ENCODE data around the gene LPA.
"Not testable (repeated sequence)": the region's sequence is repeated elsewhere in the genome, so short reads cannot be mapped to it uniquely, and the experiment has no call there.

The LPA gene

DNA sequence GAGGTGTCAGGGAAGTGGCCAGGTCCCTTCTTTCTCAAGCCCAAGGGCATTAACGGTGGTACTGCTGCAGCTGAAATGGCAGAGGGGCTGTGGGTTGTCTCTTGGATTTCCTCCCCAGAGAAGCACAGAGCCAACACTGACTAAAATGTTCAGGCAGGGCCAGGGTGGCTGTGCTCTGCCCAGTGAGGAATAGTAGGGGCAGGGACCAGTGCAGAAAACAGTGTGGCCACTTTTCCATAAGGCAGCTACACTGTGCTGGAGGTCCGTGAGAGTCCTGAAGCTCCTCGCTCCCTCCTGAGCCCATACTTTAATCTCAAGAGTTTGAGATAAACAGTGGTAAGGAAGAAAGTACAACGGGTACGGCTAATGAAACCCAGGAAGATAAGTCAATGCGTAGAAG lies 4.5 kb downstream of the LPA start:
- no peak for DNase-seq

DNA sequence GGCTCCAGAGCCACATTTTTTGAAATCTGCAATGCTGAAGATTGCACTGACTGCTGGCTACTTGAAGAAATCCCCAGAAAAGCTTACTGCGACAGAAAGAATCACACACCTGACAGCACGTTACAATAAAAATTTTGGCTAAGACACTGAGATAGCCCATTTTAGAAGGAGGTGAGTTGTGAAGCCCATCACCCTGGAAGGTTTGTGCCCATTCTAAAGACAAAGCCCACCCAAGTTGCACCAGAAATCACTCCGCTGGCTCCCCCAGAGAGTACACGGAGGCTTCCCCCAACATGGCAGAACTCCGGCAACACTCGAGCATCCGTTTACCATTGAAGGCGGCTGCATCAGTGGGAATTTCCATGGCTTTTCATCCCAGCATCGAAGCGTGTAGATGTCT lies 29.4 kb downstream of the LPA start:
- no peak for DNase-seq

DNA sequence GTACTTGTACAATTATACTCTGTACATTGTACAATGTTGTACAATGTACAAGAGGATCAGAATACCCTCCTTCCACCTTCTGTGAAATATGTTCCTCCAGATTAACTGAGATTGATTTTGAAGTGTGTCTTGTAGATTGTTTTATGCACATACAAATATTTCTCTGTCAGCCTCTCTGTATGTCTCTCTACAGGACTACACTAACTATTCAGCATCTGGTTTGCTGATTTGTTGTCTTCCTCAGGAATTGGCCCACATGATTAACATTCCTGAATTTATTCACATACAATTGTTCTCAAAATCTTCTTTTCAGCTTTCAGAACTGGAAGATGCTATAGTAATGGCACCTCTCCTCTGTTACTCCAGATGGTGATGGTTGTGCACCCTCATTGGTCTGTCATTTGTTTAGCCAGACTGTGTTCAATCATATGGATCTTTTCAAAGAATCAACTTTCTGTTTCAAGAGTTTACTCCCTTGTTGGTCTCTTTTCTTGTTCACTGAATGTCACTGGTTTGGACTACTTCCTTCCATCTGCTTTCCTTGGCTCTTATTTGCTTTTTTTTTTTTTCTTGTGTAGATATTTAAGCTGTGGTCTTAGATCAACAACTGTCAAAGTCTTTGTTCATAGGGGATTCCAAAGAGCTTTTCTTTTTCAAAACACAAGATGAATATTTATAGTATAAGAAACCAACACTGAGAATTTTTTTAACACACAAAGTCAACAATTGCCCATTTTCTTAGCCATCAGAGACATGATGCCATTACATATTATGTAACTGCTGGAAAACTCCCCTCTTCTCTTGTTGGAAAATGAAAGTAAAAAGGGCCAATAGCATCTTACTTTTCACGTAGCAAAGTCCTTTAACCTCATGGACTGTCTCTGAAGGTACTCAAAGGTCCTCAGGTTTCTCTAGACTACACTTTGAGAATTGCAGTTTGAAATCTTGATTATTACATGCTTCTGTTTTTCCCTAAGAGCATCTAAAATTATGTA lies 67.9 kb downstream of the LPA start:
- no peak for DNase-seq

DNA sequence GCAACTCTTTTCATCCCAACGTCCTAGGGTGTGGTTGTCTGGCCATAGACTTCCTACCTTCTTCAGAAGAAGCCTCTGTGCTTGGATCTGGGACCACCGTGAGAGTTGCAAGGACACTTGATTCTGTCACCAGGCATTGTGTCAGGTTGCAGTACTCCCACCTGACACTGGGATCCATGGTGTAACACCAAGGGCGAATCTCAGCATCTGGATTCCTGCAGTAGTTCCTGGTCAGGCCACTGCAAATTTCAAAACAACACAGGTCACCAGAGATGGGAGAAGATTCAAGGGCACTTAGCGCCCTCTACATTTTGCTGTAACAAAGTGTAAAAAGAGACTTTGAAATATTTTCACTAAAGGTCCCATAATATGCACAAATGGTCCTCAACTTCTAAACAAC lies 68.8 kb downstream of the LPA start:
- DNase-seq, result not testable (repeated sequence)

DNA sequence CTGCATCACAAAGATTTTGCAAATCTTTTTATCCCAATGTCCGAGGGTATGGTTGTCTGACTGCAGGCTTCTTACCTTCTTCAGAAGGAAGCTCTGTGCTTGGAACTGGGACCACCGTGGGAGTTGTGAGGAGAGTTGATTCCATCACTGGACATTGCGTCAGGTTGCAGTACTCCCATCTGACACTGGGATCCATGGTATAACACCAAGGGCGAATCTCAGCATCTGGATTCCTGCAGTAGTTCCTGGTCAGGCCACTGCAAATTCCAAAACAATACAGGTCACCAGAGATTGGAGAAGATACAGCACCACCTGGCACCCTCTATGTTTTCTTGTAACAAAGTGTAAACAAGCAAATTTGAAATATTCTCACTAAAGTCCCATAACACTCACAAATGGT lies 77.7 kb downstream of the LPA start:
- DNase-seq, result no peak

DNA sequence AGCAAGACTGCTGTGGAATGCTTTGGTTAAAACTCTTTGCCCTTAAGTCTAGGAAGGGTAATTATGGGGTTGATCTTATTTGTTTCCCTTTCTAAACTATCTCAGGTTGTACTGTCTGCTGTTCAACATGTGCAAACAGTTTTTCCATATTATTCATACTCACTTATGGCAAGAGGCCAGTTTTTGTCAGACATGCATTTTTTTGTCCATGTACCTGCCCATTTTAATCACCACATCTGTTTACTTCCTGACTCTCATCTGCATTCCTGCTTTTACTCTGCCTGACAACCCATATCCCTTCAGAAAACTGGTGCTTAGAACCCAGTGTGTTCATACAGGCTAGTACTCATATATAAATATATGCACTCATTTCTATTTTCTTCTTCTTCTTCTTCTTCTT lies 80.3 kb downstream of the LPA start:
- DNase-seq, result no peak

DNA sequence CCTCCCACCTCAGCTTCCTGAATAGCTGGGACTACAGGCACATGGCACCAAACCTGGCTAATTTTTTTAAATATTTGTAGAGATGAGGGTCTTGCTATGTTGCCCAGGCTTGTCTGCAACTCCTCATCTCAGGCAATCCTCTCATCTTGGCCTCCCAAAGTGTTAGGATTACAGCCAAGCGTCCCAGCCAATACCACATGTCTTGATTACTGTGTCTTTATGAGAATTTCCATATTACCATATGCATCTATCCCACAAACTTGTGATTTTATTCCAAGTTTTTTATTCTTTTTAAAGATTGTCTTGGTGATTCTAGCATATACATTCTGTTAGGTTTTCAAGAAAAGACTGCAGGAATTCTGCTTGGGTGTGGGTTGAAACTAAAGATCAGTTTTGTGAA lies 82.7 kb downstream of the LPA start:
- DNase-seq, result no peak

DNA sequence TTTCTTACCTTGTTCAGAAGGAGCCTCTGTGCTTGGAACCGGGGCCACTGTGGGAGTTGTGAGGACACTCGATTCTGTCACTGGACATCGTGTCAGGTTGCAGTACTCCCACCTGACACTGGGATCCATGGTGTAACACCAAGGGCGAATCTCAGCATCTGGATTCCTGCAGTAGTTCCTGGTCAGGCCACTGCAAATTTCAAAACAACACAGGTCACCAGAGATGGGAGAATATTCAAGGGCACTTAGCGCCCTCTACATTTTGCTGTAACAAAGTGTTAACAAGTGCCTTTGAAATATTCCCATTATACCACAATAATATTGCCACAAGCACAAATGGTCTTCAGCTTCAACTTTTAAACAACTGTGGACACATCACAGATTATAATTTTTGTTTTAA lies 85.6 kb downstream of the LPA start:
- DNase-seq, result not testable (repeated sequence)

DNA sequence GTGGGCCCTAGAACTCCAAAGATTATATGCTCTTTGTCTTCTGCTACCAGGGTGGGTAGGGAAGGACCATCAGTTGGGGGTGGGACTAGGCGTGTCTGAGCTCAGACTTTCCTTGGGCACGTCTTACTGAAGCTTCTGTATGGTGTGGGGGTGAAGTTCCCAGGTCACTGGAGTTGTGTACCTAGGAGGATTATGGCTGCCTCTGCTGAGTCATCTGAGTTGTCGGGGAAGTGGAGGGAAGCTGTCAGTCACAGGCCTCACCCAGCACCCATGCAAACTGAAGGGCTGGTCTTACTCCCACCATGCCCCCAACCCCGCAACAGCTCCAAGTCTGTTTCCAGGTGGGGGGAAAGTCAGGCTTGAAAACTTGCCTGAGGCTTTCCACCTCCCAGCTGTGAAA lies 90.1 kb downstream of the LPA start:
- DNase-seq, result no peak

DNA sequence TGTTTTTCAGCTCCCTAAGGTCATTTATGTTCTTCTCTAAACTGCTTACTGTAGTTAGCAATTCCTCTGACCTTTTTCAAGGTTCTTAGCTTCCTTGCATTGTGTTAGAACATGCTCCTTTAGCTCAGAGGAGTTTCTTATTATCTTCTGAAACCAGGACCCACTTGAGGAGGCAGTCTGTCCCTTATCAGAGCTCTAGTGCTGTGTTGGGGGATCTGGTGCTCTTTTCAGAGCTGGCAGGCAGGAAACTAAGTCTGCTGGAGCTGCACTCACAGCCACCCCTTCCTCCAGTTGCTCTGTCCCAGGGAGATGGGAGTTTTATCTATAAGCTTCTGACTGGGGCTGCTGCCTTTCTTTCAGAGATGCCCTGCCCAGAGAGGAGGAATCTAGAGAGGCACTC lies 92.9 kb downstream of the LPA start:
- not testable (repeated sequence) for DNase-seq

DNA sequence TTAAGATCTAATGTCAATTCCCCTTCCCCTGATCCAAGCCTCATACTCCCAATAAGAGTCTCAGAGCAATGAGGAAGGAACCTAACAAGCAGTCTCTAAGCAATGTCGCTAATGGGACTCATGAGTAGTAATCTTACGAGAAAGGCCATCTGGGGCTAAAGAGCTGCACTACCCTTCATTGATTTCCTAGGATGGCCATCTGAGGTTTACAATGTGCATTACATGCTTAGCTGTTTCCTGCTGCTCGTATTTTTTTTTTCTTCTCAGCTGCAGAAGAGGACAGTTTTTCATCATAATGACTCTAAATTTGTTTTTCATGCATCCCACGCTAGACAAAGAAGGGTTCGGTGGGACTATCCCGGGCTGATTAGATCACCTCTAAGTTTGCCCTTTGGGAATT lies 119.3 kb downstream of the LPA start:
- no peak for DNase-seq

DNA sequence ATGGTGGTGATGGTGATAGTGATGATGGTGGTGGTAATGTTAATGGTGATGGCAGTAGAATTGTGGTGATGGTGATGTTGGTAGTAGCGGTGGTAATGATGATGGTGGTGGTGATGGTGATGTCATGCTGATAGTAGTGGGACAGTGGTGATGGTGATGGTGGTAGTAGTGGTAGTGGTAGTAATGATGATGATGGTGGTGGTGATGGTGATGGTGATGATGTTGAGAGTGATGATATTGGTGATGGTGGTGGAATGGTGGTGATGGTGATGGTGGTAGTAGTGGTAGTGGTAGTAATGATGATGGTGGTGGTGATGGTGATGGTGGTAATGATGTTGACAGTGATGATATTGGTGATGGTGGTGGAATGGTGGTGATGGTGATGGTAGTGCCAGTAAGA lies 128.8 kb downstream of the LPA start:
- DNase-seq, result no peak

DNA sequence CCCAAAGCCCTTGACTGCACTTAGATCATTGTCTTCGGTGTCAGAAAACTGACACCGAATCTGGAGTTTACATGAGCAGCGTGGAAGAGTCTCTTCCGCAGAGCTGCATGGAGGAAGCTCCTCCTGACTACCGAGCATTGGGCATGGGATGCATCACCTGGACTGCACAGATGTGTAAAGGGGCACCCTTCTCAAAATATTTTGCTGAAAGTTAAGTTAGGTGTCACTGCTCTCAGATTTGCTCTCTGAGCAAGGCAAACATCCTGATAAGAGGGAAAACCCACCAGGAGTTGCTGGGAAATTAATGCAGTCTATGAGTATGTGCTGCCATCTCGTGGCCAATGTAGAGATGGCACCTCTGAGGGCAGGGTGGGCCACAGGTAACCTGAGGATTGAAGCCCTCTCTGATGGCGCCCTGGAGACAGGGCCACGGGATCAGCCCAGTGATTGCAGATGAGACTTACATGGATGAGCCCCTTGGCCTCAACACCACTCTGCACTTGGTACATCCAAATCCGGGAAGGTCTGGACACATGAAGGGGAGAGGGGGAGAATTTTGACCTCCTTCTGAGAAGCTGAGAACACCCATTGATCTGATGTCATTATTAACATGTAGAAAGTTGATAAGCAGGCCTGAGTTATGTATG lies 129.9 kb downstream of the LPA start:
- DNase-seq, result no peak

DNA sequence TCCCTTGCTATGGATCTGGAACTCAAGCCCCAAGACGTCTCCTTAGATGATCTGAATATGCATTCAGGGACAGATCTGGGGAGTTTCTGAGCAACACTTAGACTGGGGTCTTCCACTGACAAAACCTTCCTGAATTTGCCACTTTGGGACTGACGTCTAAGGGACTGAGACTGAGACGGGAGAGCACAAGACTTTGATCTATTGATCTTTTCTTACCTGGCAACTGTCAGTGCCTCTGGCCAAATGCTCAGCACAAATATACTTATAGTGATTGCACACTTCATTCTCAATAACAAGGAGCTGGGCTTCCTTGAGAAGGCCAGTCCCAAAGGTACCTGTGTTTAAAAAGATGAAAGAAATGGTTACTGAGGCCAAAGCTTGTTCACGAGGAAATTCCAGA lies 131.8 kb downstream of the LPA start:
- DNase-seq, result no peak

DNA sequence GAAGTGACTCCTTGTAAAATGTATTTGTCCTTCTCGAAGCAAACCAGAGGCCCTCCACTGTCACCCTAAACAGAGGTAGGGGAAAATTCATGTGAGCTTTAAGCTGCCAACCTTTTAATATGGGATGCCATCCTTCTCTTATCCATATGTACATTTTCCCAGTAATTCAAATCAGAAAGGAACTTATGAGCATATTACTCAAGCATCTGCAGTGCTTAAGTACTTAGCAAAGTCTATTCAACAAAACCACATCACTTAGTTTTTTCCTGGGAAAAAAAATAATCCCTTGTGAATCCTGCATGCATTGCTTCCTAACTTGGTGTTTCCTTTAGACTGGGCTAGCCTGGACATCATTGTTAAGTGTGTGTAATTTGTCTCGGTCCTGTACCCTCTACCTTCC lies 132.2 kb downstream of the LPA start:
- no peak for DNase-seq

DNA sequence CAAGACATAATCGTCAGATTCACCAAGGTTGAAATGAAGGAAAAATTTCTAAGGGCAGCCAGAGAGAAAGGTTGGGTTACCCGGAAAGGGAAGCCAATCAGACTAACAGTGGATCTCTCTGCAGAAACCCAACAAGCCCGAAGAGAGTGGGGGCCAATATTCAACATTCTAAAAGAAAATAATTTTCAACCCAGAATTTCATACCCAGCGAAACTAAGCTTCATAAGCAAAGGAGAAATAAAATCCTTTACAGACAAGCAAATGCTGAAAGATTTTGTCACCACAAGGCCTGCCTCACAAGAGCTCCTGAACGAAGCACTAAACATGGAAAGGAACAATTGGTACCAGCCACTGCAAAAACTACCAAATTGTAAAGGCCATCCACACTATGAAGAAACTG lies 134.6 kb downstream of the LPA start:
- DNase-seq, result not testable (repeated sequence)

DNA sequence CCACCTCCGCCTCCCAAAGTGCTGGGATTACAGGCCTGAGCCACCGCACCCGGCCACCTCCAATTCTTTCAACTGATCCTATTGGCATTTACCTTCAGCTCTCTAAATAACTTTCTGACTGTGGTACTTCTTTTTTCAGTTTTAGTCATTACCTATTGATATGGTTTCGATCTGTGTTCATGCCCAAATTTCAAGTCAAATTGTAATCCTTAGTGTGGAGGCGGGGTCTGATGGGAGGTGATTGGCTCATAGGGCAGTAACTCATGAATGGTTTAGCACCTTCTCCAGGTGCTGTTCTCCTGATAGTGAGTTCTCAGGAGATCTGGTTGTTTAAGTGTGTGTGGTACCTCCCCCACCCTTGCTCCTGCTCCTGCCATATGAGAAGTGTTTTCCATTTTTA lies 140.9 kb downstream of the LPA start:
- no peak for DNase-seq

DNA sequence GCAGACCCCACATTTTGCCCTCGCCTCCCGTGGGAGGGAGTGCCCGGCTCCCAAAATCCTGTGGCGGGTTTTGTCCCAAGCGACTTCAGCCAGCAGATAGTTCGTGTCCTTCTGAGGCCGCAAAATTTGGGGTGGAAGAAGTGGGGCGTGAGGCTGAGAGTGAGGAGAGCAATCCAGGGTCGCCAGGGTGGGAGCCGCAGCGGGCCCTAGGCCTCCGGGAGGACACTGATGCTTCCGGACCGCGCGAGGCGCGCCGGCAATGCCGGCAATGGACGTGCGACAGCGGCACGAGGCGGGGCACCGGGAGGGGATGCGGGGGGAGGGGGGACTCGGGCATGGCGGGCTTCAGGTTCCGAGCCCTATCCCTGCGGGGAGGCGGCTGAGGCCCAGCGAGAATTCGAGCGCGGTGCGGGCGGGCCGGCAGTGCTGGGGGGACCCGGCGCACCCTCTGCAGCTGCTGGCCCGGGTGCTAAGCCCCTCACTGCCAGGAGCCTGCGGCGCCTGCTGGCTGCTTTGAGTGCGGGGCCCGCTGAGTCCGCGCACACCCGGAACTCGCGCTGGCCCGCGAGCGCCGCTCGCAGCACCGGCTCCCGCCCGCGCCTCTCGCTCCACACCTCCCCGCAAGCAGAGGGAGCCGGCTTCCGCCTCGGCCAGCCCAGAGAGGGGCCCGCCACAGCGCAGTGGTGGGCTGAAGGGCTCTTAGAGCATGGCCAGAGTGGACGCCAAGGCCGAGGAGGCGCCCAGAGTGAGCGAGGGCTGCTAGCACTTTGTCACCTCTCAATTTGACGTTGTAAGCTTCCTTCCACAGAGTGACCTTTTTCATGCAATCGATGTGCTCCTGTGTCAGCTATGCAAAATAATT lies 143.8 kb downstream of the LPA start:
- no peak for DNase-seq

DNA sequence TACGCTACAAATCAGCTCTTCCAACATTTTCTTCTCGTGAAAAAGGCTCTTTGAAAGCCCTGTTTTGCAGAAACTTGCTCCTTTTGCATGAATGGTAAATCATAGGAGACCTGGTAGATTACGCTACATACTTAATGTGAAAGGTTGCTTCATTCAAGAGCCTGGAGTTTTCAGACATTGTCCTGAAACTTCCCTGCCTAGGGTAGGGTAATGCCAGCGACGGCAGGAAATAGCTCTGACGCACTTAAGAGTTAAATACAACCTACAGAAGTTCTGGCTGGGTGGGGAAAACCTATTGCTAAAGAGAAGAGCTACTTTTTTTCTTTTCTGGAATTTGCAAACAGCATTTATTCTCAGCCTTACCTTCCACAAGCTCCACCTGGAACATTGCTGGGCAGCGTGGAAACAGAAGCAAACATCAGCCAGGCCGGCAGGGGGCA lies 144.5 kb downstream of the LPA start:
- no peak for DNase-seq

DNA sequence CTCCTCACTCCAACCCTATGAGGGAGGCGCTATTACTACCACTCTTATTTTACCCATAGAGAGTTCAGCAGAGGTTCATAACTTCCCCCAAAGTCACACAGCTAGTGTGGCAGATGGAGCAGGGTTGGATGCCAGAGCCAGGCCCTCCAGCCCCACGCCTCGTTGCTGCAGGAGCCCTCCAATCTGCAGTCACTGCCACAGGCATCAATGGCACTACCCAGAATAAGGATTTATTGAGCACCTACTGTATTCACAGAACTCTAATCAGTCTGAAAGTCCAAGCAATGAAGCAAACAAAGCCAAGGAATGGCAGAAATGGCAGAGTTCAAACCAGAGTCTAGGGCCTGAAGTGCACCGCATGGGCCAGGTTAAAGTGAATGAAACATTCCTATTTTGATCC lies 144.9 kb downstream of the LPA start:
- no peak for DNase-seq

DNA sequence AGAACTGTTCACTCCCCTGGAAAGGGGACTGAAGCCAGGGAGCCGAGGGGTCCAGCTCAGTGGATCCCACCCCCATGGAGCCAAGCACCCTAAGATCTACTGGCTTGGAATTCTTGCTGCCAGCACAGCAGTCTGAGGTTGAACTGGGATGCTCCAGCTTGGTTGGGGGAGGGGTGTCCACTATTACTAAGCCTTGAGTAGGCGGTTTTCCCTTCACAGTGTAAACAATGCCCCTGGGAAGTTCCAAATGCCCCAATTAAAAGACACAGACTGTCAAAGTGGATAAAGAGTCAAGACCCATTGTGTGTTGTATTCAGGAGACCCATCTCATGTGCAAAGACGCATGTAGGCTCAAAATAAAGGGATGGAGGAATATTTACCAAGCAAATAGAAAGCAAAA lies 150.2 kb downstream of the LPA start:
- no peak for DNase-seq

DNA sequence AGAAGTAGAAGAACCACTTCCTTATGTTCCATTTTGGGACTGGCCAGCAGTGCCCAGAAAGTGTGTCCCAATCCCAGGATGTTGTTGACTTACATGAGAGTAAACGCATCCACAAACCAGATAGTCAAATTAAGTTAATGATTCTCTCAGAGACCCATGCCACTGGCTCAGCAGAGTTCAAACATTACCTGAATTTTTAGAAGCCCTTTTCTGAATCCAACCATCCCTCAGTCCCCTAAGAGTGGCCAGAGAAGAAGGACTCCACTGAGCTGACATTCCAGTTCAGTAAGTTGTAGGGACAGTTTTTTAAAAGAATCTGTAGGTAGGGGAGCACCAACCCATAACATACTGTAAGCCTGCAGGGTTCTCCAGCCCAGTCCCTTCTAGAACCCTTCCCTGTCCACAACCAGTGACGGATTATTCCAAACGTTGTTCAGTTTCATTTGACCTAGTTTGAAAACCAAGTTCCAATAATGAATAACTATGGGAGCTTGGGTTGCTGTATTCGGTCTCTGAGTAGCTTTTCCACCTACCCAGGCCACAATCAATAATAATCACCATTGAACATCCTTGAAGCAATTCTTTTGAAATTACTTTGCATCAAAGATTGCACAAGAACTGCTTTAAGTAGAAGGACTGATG lies 153.0 kb downstream of the LPA start:
- DNase-seq, result no peak

DNA sequence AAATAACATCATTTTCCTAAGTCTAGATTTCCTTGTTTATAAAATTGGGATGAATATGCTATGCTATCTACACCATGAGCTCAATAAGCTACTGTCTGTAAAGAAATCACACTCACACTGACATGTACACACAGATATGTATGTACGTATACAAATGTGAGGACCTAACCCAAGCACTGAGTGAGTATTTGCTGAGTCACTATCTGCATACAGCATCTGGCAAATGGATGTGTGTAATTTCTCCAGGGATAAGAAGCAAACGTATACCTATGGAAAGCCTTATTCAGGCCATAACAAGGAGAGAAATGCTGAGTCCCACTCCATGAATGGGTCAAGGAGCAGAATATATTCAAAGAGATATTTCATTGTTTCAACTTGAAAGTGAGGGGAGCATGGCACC lies 153.9 kb downstream of the LPA start:
- no peak for DNase-seq

Measured in NCI-H187 treated with DMSO at 0.1 percent for 48 hours (cell line).